Skin of body (tissue), 2 donors: ENCODE data around the gene DNAJB14. TPM values are rescaled to one million over a fixed set of nuclear protein-coding genes. Genes with fewer than 3 reads are reported as not detected.

Experiments used
- DNase-seq: peaks from one replicate; lab custom pipeline; 2025; lab: John Stamatoyannopoulos, UW
- total RNA-seq: library from RNA; depleted of rRNA; stranded (reverse); fragments of >200 nt; gene quantifications from one replicate; pipeline ENCODE4 v1.2.3, GENCODE V29; 2014

DNAJB14 gene
- total RNA-seq, 1 donor from 2014 or later: 39.9 TPM

DNA sequence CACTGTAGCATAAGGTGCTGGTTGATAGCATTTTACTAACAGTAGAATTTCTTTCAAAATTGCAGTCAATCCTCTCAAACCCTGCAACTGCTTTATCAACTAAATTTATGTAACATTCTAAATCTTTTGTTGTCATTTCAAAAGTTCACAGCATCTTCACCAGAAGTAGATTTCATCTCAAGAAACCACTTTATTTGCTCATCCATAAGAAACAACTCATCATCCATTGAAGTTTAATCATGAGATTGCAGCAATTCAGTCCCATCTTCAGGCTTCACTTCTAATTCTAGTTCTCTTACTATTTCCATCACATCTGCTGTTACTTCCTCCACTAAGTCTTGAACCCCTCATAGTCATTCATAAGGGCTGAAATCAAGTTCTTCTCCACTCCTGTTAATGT, 73.8 kb downstream of the DNAJB14 start:
- no peak for DNase-seq

- DNase-seq: no peak
Measured at GRCh38 chr4:99868126-99868596, 78.3 kb downstream of the DNAJB14 start.

- no peak for DNase-seq
Measured at GRCh38 chr4:99863804-99864203, 82.6 kb downstream of the DNAJB14 start.

DNA sequence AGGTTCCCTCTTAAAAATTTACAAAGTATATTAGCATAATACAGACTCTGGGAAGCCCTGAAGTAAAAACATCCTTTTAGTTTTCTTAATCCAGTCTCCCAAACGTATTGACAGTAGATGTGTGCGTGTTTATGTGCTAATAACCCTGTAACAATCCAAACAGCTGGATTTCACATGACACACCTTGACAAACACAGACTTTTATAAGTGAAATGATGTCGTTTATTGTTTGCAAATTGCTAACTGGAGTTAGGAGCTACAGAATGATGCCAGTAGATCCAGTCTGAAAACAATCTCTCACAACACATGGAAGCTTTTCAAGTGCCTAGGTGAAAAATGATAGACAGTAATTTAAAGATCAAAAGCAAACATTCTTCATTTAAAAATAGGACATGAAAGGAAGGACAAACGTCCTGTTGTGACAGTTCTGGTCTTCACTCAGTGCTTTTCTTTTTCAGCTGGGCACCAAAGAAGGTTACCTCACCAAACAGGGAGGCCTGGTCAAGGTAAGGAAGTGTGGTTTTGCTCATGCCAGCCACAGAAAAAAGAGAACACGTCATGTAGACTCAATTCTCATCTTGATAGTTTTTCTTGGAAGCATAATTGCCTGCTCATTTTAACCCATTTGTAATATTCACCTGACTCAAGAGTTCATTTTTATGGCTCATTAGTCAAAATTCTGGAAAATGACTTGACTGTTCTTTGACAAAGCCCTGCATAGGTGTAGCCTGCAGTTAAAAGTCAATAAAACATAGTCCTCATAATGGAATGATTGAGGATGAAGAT, 85.1 kb downstream of the DNAJB14 start:
- DNase-seq: no peak

- no peak for DNase-seq
Measured at GRCh38 chr4:99860521-99860920, 85.9 kb downstream of the DNAJB14 start.

- DNase-seq: no peak
Measured at GRCh38 chr4:99859618-99860017, 86.8 kb downstream of the DNAJB14 start.

DNA sequence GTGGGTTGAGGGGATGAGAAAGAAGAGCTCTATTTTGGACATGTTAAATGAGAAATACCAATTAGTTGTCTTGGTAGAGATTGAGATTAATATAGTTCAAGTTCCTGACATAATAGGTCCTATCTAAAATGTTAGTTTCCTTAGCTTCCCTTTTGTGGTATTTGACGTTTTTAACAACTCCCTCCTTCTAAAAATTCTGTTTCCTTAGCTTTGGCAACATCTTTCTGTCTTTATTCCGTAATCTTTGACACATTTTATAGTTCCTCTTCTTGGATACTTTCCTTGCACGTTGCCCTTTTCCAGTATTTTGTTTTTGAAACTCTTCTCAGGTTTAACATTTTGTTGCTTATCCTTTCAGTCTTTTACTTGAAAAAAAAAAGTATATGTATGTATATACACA, 89.1 kb downstream of the DNAJB14 start:
- no peak for DNase-seq

DNA sequence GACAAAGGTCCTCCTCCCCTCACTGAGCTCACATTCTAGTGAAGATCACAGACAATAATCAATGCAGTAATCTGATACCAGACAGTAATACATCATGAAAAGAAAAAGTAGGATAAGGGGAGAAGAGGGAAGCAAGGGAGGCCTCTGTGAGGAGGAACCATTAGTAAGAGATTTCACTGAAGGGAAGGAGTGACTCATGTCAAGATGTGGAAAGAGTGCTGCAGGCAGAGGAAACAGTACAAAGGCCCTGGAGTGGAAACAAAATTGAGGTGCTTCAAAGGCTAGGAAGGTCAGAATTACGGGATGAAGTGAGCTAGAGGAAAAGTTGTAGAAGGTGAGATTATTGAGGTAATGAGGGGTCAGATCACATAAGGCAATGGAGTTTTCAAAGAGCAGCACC, 90.3 kb downstream of the DNAJB14 start:
- DNase-seq: no peak

DNA sequence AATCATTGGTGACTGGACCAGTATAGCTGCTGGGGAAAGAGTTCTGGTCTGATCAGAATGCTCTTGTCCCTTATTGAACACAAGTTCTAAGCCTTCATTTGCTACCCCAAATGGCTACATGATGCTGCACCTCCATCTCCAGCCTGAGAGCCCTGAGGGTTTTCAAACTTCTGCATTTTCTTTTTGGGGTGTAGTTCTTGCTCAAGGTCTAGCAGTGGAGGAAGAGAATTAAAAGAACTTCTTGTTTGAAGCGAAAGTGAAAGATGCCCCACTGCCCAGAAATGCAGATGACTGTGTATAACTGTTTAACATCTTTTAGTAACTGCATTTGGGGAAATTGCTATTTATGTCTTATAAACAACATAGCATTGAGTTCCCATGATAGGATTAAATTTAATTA, 90.7 kb downstream of the DNAJB14 start:
- DNase-seq: no peak

DNA sequence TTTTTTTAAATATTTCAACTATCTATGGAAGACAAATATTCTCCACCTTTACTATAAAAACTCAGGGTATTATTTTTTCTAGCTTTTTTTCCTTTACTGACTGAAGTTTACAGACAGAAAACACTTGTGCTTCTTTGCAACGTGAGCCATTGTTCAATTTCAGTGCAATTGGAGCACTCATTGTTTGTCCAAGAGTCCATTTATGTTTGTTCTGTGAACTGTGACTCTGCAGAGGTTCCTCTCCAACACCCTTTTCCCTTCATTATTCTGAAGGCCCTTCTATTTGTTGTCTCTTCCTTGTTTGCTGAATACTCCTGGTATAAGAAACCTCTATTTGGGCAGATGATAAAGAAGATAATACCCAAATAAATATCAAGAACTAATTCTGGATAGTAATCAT, 92.4 kb downstream of the DNAJB14 start:
- DNase-seq: no peak

GRCh38 chr4:99853190-99853589, 93.2 kb downstream of the DNAJB14 start:
- no peak for DNase-seq

DNA sequence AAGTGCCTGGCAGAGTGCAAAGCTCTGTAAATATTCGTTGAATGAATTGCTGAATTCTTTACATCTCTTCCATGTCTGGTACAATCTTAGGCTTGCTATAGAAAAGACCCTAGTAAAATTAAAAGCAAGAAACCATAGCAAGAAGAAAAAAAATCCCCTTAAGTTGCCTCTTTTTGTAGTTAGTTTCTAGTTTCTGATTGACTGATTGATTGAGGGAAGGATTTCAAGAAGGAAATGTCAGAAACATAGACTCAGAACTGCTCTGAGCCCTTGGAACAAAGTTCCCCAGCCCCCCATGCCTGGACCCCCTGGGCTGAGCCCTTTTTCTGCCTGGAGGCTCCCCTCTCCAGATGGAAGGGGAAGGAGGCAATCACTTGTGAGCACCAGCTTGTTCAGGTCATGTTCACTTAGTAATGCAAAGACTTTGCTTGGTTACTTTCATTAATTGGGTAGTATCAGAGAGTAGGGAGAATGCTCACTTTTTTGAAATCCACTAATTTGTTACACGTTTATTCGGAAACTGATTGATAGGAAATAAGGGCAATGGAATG, 94.1 kb downstream of the DNAJB14 start:
- no peak for DNase-seq

DNA sequence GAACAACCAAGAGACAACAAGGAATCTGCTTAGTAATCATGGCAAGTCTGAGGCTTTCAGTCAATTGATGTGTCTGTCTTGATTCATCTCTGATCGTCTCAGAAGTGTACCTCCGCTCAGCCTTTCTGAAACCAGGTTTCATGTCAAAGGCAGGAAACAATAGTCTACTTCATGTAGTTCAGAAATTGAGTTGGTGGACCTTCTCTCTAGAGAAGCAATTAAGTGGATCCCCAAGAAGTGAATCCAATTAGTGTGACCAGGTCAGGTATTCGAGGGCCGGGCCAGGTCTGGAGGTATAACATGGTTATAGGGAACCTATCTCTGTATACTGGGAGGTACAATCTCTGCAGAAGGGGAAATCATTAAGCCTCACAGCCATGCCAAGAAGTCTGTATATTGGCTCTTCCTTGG, 97.8 kb downstream of the DNAJB14 start:
- DNase-seq: no peak

GRCh38 chr4:99847362-99847976, 98.9 kb downstream of the DNAJB14 start:
- DNase-seq: no peak

DNA sequence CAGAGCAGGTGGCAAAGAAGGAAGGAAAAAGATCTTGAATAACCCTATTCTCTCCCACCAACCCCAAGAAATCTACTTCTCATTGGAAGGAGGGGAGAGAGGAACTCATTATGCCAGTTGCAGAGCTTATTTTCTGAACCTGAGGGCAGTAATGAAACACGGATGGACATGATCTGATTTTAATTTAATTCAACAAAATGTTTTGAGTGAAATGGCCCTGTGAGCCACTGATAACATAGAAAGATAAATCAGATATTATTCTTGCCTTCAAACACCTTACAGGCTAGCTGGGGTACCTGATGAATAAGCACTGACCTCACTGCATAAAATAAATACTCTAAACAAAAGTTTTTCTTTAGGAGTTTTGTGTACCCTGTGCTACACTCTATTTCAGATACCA, 99.5 kb downstream of the DNAJB14 start:
- no peak for DNase-seq

Other genes with a start within 250 kb of the DNAJB14 start
- gene DAPP1, start 129.8 kb downstream of the DNAJB14 start, total RNA-seq: 27.6 TPM
- gene LAMTOR3, start 52.2 kb downstream of the DNAJB14 start, total RNA-seq: 34.0 TPM
- gene H2AZ1, start 3.7 kb upstream of the DNAJB14 start, total RNA-seq: 123 TPM
- 8.5 TPM for gene DDIT4L, start 243.8 kb upstream of the DNAJB14 start, total RNA-seq